Breast epithelium (tissue), 3 donors: ENCODE data around the gene UFD1.

Source experiments
- CTCF ChIP-seq, 3 donors: fragments of 450-650 bp; IDR thresholded peaks; one replicate each; pipeline ENCODE4 v1.5.1; 2016 to 2017; ENCODE audit warnings: antibody characterized with exemption in 3 of 3, mild to moderate bottlenecking in 3 of 3, moderate library complexity in 3 of 3
- POLR2A ChIP-seq: fragments of 450-650 bp; IDR thresholded peaks from one replicate; pipeline ENCODE4 v1.6.1; 2016; ENCODE audit warnings: antibody characterized with exemption, mild to moderate bottlenecking, moderate library complexity
- POLR2AphosphoS5 ChIP-seq, 3 donors: sonication (generic); formaldehyde crosslinking; IDR thresholded peaks; one replicate each; pipeline ENCODE4 v1.6.1; 2017; ENCODE audit warnings: antibody characterized with exemption in 3 of 3

GRCh38 chr22:19522190-19522880 is 43.3 kb upstream of the UFD1 start:
- TF ChIP-seq CTCF (IDR thresholded peaks at IDR 0.05) = no peak
- no peak for TF ChIP-seq POLR2A
- no peak for TF ChIP-seq POLR2AphosphoS5 (IDR thresholded peaks at IDR 0.05)
